Left lung (tissue), 10 donors: ENCODE measurements around the gene ARRDC2. TPM values are rescaled to one million over a fixed set of nuclear protein-coding genes. Genes with fewer than 3 reads are reported as not detected.

Experiments used
- ATAC-seq: fragments of 200-7000 bp; cut with Tn5 transposase; one replicate; pipeline ENCODE4 v1.9.1; 2020; ENCODE audit warnings: moderate library complexity
- DNase-seq, 4 donors: peaks; one replicate each; pipeline ENCODE4 v3.0.0-alpha.2; 2013 to 2020
- H3K27ac ChIP-seq, 2 donors: fragments of 200-600 bp; sonication (generic) in 1 of 2; one replicate each; pipeline versions ENCODE4 v1.5.0 to v1.8.0; 2020 to 2021
- H3K27me3 ChIP-seq, 2 donors: fragments of 200-600 bp; sonication (generic) in 1 of 2; one replicate each; pipeline versions ENCODE4 v1.5.0 to v1.8.0; 2020 to 2021
- H3K36me3 ChIP-seq, 2 donors: fragments of 200-600 bp; sonication (generic) in 1 of 2; one replicate each; pipeline versions ENCODE4 v1.5.0 to v1.8.0; 2020 to 2021
- H3K4me1 ChIP-seq, 2 donors: fragments of 200-600 bp; one replicate each; pipeline ENCODE4 v1.8.0; 2021
- H3K4me3 ChIP-seq, 2 donors: fragments of 200-600 bp; sonication (generic) in 1 of 2; one replicate each; pipeline versions ENCODE4 v1.5.0 to v1.8.0; 2020 to 2021; ENCODE audit warnings: mild to moderate bottlenecking in 1 of 2
- H3K9me3 ChIP-seq, 2 donors: fragments of 200-600 bp; sonication (generic) in 1 of 2; one replicate each; pipeline versions ENCODE4 v1.5.0 to v1.8.0; 2020 to 2021
- CTCF ChIP-seq, 2 donors: fragments of 200-600 bp; sonication (generic) in 1 of 2; IDR thresholded peaks; one replicate each; pipeline versions ENCODE4 v1.5.0 to v1.8.0; 2021; ENCODE audit warnings: antibody characterized with exemption in 2 of 2
- intact Hi-C, 2 donors: fragments of 100-400 bp; cut with DNase I; formaldehyde crosslinking; loops; one replicate each; pipeline versions ENCODE4 v1.11.2 to v1.14.2; 2022
- polyA plus RNA-seq, 6 donors: library from polyadenylated mRNA; unstranded; fragments of 120-200 nt; gene quantifications; one replicate each; pipeline ENCODE4 v1.2.1, GENCODE V29; 2013; ENCODE audit not compliant: insufficient read length in 6 of 6
- total RNA-seq, 2 donors: library from RNA; stranded (reverse); fragmentation: NEBNext Ultra II Directional; extraction: Animal tissue kit (Norgen Biotek cat#: 25700); gene quantifications; one replicate each; pipeline ENCODE4 v1.2.1, GENCODE V29; 2021
- donor health status: DM: no; HTN: yes; CAD: no.
- donor health status: DM: no; HTN: no; CAD: no.

ARRDC2 gene
- total and polyA plus RNA-seq, 8 donors: 7.4 to 37.8 (median 10.3) TPM

GRCh38 chr19:18043676-18044075 is 35.7 kb downstream of the ARRDC2 start:
- Histone ChIP-seq H3K9me3 (no peaks in the 10 kb centered on the region), H3K36me3 (no peaks in the 10 kb centered on the region), H3K27ac (no peak overlapping the region), H3K4me1 (peaks cover 8 to 22% of the 10 kb centered on the region in 2 donors), H3K4me3 (no peak overlapping the region), H3K27me3 (no peaks in the 10 kb centered on the region)
- DNase-seq: no peak
- ATAC-seq: no peak
- no peak for TF ChIP-seq CTCF (IDR thresholded peaks at IDR 0.05)
- intact Hi-C loops: no loop called here

- DNase-seq (peak; percentile 49 to 90 (median 83)), ATAC-seq (peak; percentile 88)
- H3K36me3 ChIP-seq: no peaks in the 10 kb centered on the region
- H3K27ac ChIP-seq: peak overlapping the region; percentile 72 to 74
- TF ChIP-seq CTCF (IDR thresholded peaks at IDR 0.05): no peak
- no peaks in the 10 kb centered on the region for H3K27me3 ChIP-seq
- peak overlapping the region in 1 of 2 donors; percentile 33 for H3K4me3 ChIP-seq
- H3K4me1 ChIP-seq: peaks cover 8 to 33% of the 10 kb centered on the region in 2 donors
- H3K9me3 ChIP-seq: no peaks in the 10 kb centered on the region
- intact Hi-C loops: no loop called here
Measured at GRCh38 chr19:18044825-18045304, 36.9 kb downstream of the ARRDC2 start.

GRCh38 chr19:18045307-18046050 is 37.5 kb downstream of the ARRDC2 start:
- no peak for DNase-seq
- Histone ChIP-seq H3K4me1 (peaks cover 8 to 40% of the 10 kb centered on the region in 2 donors), H3K9me3 (no peaks in the 10 kb centered on the region), H3K36me3 (no peaks in the 10 kb centered on the region), H3K4me3 (peak overlapping the region in 1 of 2 donors; percentile 33), H3K27me3 (no peaks in the 10 kb centered on the region), H3K27ac (peak overlapping the region; percentile 72 to 74)
- no peak for TF ChIP-seq CTCF (IDR thresholded peaks at IDR 0.05)
- intact Hi-C loops: no loop called here
- no peak for ATAC-seq

- intact Hi-C loops: no loop called here
- no peak for TF ChIP-seq CTCF (IDR thresholded peaks at IDR 0.05)
- ATAC-seq: no peak
- DNase-seq: no peak
- Histone ChIP-seq H3K27ac (peak overlapping the region in 1 of 2 donors; percentile 72), H3K27me3 (peaks cover 0 to 4% of the 10 kb centered on the region in 2 donors), H3K9me3 (no peaks in the 10 kb centered on the region), H3K4me1 (peaks cover 8 to 47% of the 10 kb centered on the region in 2 donors), H3K36me3 (no peaks in the 10 kb centered on the region), H3K4me3 (no peak overlapping the region)
Measured at GRCh38 chr19:18046059-18046718, 38.2 kb downstream of the ARRDC2 start.

GRCh38 chr19:18049385-18049784 is 41.4 kb downstream of the ARRDC2 start:
- H3K27ac ChIP-seq: peak overlapping the region; percentile 60 to 81
- H3K4me1 ChIP-seq: peaks cover 7 to 49% of the 10 kb centered on the region in 2 donors
- TF ChIP-seq CTCF (IDR thresholded peaks at IDR 0.05): no peak
- intact Hi-C loops: no loop called here
- ATAC-seq (peak; percentile 77), DNase-seq (peak; percentile 45 to 90 (median 78))
- no peaks in the 10 kb centered on the region for H3K36me3 ChIP-seq
- H3K4me3 ChIP-seq: no peak overlapping the region
- no peaks in the 10 kb centered on the region for H3K9me3 ChIP-seq
- H3K27me3 ChIP-seq: peaks cover 0 to 21% of the 10 kb centered on the region in 2 donors
